ENCODE results near the gene KCNMA1.

DNA sequence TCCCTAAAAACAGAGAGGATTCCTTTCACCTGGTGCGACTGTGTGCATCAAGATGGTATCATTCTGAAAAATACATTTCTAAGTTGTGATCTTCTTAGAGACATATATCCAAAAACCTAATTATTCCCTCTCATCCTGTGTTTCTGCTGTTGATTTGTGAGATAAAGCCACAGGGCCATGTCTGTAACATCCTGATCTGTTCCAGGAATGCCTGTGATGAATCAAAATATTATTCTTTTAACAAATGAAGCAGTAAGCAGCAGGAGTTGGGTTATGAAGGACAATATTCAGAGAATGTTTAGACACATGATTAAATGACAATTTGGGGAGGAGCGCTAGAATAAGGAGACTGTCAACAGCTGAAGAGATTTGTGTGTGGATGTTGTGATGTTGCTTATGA lies 731.4 kb downstream of the KCNMA1 start:
- TF ChIP-seq, protein P1, sequence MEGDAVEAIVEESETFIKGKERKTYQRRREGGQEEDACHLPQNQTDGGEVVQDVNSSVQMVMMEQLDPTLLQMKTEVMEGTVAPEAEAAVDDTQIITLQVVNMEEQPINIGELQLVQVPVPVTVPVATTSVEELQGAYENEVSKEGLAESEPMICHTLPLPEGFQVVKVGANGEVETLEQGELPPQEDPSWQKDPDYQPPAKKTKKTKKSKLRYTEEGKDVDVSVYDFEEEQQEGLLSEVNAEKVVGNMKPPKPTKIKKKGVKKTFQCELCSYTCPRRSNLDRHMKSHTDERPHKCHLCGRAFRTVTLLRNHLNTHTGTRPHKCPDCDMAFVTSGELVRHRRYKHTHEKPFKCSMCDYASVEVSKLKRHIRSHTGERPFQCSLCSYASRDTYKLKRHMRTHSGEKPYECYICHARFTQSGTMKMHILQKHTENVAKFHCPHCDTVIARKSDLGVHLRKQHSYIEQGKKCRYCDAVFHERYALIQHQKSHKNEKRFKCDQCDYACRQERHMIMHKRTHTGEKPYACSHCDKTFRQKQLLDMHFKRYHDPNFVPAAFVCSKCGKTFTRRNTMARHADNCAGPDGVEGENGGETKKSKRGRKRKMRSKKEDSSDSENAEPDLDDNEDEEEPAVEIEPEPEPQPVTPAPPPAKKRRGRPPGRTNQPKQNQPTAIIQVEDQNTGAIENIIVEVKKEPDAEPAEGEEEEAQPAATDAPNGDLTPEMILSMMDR (conservative IDR thresholded peaks at IDR 0.05; ENCODE audit: low read depth, low read length): no peak
- no peak for TF ChIP-seq EZH2 (IDR thresholded peaks at IDR 0.05; ENCODE audit: low read length, unreplicated experiment)
- no peak for TF ChIP-seq EZH2phosphoT487 (IDR thresholded peaks at IDR 0.05; ENCODE audit: borderline replicate concordance, low read length)

Data from PC-3 (cell line).